Inferior parietal cortex (tissue), 1 donor: ENCODE results near the gene B4GALT2.

ENCODE experiments used
- DNase-seq: peaks from one replicate; pipeline ENCODE4 v3.0.0-alpha.2; 2016; ENCODE audit errors: extremely low spot score

The B4GALT2 gene

DNA sequence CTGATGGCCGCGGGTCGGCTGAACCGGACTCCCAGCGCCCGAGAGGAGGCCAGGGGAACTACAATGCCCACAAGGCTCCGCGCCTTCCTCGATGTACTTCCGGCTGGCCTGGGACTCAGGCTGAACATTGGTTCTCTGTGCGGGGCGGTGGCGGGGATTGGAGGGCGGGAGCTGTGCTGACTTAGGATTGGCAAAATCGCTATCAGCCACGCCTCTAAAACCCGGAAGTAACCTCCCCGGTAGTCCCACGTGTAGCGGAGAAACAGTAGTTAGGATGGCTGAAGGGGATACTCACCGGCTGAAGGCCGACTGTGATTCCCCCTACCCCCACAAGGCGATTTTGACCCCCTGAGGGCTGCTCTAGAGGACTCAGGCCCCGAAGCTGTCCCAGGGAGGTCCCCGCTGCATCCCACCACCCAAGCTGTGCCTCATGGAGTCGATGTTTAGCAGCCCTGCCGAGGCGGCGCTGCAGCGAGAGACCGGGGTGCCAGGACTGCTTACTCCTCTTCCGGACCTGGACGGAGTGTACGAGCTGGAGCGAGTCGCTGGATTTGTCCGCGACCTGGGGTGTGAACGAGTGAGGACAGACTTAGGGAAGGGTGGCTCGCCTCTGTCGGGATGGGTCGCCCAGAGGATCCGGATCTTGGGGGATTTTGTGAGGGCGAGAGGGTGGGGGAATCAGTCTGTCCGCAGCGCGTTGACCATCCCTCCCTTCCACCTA, 9.1 kb upstream of the B4GALT2 start, which contains the start of gene DPH2:
Gene DPH2, plus strand, starts transcription at position 265 of the 721 bp plus-strand sequence. Its CDS starts 166 bp downstream, at position 431.
- peak; percentile 97 for DNase-seq

DNA sequence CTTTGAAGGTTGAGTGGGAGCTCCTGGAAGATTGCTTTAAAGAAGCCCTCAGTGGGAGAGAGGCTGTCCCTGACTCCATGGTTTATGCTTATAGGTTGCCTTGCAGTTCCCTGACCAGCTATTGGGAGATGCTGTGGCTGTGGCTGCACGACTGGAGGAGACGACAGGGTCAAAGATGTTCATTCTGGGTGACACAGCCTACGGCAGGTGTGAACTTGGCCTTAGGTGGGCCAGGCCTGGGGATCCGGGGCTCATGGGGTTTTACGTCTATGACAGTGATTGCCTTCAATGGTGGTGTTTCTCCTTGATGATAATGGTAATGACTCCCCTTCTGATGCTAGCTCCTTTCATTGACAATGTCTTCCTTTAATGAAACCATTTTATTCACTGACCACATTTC, 8.5 kb upstream of the B4GALT2 start:
- no peak for DNase-seq

DNA sequence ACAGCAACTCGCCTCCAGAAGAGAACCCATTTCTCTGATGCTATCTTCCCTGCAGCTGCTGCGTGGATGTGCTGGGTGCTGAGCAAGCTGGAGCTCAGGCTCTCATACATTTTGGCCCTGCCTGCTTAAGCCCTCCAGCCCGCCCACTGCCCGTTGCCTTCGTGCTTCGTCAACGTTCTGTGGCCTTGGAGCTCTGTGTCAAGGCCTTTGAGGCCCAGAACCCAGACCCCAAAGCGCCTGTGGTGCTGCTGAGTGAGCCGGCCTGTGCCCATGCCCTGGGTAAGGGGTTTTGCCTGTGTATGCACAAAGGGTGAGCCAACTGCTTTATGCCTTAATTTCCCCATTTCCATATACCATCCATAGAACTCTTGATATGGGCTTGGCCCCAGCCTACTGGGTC, 8.1 kb upstream of the B4GALT2 start:
- no peak for DNase-seq

DNA sequence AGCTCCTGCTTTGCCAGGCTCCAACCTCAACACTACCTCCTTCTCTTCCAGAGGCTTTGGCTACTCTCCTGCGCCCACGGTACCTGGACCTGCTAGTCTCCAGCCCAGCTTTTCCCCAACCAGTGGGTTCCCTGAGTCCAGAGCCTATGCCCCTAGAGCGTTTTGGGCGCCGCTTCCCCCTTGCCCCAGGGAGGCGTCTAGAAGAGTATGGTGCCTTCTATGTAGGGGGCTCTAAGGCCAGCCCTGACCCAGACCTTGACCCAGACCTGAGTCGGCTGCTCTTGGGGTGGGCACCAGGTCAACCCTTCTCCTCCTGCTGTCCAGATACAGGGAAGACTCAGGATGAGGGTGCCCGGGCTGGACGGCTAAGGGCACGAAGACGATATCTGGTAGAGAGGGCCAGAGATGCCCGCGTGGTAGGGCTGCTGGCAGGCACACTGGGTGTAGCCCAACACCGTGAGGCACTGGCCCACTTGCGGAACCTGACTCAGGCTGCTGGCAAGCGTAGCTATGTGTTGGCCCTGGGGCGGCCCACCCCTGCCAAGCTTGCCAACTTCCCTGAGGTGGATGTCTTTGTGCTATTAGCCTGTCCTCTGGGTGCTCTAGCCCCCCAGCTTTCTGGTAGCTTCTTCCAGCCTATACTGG, 7.6 kb upstream of the B4GALT2 start:
- DNase-seq = no peak

DNA sequence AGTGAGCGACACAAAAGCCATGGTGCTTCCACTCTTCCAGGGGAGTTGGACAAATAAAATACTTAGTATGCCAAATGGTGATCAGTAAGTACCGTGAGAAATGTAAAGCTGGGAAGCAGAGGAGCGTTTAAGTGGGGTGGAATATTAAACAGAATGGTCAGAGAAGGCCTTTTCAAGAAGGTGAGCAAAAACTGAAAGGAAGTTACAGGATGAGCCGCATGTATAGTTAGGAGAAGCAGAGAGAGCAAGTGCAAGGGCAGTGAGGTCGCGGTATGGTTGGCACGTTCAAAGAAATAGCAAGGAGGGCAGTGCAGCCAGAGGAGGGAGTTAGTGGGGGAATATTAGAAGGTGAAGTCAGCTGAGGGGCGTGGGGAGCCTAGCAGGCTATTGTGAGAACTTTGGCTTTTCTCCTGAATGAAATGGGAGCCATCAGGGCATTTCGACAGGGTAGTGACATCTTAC, 5.0 kb upstream of the B4GALT2 start:
- no peak for DNase-seq

DNA sequence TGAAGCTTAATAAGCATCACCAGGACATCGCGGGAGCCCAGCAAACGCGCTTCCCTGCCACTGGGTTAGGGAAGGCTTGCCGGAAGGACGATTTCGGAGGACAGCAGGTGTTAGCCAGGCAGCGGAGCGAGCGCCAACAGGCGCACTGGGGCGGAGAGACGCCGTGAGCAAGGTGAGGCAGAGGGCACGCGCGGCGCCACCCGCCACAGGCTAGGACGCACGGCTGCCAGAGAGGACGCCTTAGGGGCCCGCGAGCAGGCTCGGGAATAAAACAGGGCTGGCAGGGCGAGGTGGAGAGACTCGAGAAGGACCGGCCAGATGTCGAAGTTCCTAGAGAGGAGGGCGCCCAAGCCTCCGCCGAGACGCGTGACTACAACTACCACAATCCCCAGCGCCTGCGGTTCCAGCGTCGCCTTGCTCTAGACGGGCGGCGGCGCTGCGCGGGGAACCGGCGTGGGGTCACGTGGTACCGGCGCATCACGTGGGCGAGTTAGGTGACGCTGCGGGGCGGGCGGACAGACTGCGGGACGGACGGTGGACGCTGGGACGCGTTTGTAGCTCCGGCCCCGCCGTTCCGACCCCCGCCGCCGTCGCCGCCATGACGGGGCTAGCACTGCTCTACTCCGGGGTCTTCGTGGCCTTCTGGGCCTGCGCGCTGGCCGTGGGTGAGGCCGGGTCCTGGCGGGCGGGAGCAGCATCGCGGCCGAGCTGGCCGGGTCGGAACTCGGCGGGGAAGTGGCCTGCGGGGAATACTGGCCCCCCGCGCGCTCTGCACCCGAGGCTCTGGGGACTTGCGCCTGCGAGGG, 4.4 kb upstream of the B4GALT2 start, which contains the start of gene ATP6V0B:
Gene ATP6V0B, plus strand, starts transcription at position 518 of the 806 bp plus-strand sequence. Its CDS starts 81 bp downstream, at position 599.
- peak; percentile 98 for DNase-seq

DNA sequence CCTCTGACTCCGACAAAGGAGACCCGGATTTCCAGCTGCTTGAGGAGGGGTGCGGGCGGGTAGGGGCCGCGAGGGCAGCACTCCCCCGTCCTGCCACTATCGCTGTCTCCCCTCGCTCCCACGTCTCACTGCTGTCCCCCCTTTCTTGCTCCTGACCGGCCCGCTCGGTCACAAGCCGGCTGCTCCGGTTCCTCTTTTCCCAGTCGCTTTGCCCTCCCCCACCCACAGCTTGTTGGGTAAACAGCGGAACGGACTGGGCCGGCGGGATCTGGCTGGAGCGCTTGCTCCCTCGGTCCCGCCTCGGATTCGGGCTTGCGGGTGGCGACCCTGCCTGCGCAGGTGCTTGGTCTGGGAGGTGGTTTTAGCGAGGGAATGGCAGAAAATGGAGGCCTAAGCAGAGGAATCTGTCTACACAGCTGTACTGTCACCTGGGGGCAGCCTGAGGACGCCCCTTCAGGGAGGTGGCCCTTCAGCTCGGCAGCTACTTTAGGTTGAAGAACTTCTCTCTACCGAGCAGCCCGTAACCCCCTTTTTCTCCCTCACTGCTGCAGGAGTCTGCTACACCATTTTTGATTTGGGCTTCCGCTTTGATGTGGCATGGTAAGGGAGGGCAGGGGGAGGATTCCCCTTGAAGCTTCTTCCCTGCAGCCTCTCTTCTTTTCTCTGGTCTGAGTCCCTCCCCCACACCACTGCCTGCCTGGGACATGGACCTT, 3.6 kb upstream of the B4GALT2 start:
- DNase-seq = no peak

DNA sequence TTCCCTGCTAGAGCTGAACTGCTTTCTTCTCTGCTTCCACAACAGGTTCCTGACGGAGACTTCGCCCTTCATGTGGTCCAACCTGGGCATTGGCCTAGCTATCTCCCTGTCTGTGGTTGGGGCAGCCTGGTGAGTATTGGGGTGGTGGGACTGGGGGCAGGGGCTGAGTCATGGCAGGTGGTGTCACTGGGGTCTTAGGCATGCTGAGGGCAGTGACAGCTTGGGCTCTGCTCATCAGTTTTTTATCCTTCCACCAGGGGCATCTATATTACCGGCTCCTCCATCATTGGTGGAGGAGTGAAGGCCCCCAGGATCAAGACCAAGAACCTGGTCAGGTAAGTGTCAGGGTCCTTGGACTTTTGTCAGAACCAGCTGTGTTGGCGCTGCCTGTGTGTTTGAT, 3.0 kb upstream of the B4GALT2 start:
- DNase-seq = no peak

DNA sequence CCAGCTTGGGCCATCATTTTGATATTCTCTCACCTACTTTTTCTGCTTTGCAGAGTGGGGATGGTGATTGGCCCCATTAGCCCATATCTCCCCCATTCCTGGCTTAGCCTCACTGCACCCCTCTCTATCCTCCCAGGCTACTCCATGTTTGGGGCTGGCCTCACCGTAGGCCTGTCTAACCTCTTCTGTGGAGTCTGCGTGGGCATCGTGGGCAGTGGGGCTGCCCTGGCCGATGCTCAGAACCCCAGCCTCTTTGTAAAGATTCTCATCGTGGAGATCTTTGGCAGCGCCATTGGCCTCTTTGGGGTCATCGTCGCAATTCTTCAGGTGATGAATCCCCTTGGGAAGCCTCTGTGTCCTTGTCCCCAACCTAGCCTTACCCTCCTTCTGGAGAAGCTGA, 2.1 kb upstream of the B4GALT2 start:
- DNase-seq = no peak

DNA sequence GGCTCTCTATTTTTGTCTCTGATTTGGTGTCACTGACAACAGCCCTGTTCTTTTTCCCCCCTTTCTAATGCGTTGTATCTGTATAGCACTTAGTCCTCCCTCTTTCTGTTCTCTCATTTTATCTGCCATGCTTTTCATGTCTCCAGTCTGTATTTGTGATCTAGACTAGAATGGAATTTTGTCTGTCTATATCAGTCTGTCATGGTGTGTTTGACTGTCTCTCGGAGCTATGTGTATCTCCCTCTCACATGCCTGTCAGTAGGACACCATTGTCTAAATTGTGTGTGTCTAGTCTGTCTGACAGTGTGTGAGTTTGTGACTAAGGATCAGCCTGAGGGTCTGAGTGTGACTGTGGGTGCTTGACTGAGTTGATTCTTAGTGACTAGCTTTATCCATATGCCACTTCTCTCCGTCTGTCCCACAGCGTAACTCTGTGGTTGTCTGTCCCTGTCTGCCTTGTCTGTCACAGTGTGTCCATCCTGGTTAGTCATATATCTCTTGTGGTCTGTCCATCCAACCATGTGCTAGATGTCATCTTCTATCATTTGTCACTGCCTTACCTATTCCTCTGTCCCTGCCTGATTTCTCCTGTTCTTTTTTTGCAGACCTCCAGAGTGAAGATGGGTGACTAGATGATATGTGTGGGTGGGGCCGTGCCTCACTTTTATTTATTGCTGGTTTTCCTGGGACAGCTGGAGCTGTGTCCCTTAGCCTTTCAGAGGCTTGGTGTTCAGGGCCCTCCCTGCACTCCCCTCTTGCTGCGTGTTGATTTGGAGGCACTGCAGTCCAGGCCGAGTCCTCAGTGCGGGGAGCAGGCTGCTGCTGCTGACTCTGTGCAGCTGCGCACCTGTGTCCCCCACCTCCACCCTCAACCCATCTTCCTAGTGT, 1.4 kb upstream of the B4GALT2 start:
- no peak for DNase-seq

DNA sequence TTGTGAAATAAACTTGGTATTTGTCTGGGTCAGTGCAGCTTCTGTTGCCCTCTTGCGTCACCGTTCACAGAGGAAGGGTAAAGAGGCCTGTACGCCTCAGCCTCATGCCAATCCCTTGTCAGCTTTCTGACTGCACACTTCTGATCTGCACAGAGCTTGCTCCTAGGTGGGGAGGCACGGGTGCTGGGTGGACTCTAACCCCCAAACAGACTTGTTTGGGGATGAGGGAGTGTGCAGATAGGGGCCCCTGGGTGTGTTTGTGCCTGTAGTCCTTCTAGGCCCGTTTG, 803 bp upstream of the B4GALT2 start:
- DNase-seq = no peak

DNA sequence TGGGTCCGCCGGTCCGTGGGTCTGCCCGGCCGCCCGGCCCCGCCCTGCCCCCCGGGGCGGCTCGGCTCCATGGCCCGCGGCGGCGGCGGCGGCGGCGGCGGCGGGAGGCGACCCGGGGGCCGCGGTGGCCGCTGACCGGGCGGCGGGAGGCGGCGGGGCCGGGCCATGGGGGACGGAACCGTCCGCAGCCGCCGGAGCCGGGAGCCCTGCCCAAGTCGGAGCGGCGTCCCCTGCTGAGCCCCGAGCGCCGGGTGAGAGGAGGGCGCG, 184 bp downstream of the B4GALT2 start:
- DNase-seq = no peak

DNA sequence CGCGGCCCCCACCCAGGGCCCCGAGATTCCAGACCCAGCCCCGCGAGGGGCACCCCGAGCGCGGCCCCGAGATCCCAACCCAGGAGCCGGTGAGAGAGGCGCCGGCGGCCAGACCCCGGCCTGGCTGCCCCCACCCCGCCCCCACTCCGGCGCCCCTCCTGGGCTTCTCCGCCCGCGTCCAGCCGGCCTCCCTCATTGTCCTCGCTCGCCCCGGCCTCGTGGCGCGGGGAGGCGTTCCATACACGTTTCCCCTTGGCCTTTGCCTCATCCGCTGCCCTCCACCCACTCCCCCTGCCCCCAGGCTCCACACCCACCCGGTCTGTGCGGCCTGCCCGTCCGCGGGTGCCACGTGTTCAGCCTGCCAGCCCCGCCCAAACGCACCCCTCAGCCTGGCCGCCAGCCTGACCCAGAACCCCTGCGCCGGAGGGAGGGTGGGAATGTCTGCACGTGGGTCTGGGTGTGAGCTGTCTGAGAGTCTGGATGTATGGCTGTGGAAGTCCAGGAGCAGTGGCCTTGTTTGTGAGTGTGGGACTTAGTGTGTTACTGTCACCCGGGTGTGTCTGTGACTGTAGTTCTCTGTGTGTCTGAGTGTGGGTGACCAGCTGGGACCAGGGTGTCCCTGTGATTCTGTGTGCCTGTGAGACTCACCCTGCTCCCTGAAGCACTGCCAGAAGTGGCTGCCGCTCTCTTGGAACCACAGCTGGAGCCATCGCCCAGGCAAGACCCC, 681 bp downstream of the B4GALT2 start:
- DNase-seq = no peak

DNA sequence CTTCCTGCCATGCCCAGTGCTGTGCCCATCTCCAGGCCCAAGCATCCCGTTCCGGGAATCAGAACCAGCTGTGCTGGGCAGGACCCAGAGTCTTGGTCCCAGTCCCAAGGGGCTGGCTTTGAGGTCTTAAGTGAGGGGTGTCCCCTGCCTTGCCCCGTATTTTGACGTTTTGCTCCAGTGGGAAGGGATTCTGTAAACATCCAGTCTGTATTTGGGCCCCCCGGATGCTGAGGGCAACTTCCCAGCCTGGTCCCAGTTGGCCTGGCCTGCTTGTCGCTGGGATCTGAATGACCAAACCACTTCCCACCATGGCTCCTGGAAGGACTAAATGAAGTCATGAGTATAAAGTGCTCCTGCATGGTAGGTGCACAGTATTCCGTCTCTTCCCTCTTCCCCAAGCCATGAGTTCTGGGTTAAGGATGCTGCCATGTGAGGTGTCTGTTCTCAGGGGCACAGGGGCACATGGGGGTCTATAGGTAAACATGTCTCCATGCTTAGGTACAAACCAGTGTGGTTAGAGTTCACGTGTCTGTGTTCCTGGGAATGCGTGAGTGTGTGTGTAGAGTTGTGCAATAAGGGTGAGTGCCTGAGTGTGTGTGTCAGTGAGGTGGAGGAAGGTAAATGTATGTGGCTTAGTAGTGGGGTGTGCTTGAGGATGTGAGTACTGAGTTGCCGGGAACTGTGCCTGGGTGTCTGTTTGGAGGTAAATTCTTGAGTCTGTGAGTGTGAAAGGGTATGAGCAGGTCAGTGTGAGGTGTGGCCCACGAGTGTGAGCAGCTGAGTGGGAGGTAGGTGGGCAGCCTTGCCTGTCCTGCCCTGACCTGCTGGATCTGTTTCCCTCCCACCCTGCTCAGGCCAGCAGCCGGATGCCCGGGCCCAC, 1.5 kb downstream of the B4GALT2 start:
- DNase-seq = no peak

DNA sequence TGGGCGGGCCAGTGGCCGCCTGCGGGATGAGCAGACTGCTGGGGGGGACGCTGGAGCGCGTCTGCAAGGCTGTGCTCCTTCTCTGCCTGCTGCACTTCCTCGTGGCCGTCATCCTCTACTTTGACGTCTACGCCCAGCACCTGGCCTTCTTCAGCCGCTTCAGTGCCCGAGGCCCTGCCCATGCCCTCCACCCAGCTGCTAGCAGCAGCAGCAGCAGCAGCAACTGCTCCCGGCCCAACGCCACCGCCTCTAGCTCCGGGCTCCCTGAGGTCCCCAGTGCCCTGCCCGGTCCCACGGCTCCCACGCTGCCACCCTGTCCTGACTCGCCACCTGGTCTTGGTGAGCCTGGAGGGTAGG, 2.1 kb downstream of the B4GALT2 start:
- DNase-seq = no peak

DNA sequence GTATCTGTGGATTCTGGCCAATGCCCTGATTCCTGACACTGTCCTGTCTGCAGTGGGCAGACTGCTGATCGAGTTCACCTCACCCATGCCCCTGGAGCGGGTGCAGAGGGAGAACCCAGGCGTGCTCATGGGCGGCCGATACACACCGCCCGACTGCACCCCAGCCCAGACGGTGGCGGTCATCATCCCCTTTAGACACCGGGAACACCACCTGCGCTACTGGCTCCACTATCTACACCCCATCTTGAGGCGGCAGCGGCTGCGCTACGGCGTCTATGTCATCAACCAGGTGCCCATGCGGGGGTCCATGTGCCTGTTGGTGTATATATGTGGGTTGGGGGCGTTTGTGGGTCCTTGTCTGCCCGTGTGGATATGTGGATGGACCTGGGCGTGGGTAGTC, 2.6 kb downstream of the B4GALT2 start:
- no peak for DNase-seq

DNA sequence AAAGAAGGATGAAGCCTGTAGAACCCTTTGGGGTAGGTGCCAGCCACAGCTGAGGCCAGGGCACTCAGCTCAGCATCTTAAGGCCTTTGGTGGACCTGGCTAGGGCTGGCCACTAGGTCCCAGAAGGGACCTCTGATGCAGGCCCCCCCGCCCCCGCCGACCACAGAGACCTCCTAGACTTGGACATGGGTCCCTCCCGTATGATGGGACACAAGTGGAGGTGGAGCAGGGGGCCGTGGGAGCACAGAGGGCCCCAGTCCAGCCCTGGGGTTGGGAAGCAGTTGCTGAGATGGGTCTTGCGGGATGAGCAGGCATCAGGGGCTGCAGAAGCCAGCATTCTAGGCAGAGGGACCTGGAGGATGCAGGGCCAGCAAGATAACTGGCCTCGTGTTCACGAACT, 3.2 kb downstream of the B4GALT2 start:
- DNase-seq = no peak

DNA sequence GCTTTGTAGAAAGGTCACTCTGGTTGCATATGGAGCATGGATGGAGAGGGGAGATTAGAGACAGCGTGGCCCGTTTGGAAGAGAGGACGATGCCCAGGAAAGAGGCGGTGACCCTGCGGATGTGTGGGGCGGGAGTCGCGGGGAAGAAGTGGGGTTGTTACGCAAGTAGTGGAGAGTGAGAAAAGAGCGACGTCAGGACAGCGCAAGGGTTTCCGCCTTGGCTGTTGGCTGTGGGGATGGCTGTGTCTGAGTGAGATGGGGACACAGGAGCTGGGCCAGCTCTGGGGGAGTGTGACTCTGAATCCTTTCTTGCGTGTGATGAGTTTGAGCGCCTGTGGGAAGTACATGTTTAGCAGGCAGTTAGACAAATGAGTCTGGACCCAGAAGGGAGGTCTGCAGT, 3.8 kb downstream of the B4GALT2 start:
- no peak for DNase-seq

DNA sequence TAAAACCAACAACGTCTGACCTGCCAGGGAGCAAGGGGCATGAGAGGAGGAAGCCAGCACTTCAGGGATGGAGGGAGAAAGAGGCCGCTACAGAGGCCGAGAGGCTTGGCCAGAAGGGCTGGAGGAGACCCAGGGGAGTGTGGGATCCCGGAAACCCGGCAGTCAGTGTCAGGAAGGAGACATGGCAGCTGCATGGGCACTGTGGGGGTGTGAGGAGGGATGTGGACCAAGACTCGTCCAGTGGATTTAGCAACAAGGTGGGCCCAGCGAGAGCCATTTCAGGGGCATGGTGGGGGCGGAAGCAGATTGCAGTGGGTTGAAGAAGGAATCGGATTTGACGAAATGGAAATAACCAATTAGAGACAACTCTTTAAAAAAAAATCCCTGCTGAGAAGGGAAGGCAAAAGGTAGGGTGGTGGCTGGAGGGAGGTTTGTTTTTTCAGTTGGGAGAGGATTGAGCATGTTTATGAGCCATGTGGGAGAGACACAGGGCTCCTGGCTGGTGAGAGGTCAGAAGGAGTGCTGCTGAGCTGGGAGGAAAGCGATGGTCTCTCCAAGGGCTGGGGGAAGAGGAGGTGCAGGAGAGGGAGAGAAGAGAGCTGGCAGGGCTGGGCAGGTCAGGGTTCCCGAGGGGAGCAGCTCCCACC, 4.4 kb downstream of the B4GALT2 start:
- no peak for DNase-seq
